HG02678 (cell line): ENCODE results near the gene PRODH2.

Source experiments
- ATAC-seq: cut with Tn5 transposase; IDR thresholded peaks from one replicate; pipeline ENCODE4 v1.9.1; 2021; ENCODE audit warnings: mild to moderate bottlenecking, moderate library complexity; ENCODE audit not compliant: unreplicated experiment

The PRODH2 gene

DNA sequence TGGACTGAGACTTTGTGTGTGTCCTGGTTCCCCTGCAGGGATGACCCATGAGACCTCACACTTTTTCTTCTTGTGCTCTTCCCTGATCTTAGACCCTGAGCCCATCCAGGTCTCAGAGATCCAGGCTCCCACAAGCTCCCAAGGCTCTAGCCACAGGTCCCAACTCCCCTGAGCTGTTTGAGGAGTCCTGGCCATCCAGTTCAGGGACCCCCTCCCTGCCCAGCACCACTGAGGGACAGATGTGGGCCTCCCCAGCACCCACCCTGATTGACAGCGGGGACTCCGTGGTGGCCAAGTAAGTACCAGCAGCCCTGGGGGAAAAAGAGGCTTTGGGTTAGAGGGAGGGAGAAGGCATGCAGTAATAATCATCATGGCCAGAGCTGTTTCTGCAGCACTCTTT lies 52.9 kb downstream of the PRODH2 start:
- ATAC-seq: no peak

DNA sequence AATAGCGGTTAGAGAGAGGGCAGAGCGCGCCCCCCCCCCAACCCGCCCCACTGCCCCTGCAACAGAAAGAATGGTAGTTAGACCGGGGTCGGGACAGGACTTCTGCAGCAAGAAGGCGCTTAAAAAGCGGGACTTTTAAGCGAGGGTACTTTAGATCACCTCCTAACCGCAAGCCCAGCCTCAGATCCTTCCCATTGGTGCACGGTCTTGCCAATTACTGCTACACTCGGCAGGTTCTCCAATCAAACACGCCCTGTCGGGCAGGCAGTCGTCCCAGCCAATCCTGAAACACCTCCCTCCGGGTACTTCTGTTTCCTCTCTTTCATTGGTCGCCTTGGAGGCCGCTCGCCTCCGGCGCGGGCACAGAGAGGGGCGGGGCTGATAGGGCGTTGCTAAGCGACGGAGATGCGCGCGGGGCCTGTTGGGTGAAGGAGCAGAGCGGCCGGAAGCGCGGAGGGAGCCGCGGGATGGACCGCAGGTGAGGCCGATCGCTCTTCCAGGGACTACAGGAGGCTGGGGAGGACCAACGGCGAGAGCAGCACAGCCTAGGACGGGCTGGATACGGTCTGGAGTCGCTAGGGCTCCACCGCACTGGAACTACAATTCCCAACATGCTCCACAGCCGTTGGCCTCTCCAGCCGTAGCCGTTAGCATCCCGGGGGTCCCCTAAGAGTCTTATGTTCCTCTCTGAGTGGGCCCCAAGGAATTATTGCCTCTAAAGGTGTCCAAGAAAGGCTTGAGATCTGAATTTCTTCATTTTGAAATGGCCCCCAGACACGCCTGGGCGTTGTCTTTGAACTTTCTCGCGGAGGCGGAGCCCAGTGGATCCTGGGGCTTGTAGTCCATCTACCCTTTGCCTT lies 54.7 kb downstream of the PRODH2 start, which contains the start of gene PROSER3:
PROSER3 (plus strand) TSS at position 428 of the 860 bp plus-strand sequence; CDS start at position 468, 40 bp downstream.
- peak; percentile 97 for ATAC-seq

DNA sequence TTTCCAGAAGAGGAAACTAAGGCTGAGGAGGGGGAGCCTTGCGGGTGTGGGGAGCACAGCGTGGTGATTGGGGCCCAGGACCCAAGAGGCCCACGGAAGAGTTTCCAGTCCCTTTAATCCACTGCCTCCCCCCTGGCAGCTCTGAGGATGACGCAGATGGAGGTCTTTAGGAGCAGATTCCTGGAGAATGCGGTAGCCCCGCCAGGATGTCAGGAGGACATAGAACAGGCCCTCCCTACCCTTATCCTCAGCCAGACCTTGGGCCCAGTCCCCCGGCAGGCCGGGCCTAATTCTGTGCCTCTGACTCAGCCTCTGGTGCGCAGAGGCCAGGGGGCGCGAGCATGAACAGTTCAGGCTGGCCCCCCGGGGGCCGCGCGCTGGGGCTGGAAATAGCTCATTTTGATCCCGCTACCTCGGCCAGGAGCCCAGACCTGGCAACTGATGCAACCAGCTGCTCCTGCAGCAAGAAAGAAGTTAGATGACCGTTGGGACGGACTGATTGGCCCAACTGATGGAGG lies 55.4 kb downstream of the PRODH2 start:
- ATAC-seq: no peak

DNA sequence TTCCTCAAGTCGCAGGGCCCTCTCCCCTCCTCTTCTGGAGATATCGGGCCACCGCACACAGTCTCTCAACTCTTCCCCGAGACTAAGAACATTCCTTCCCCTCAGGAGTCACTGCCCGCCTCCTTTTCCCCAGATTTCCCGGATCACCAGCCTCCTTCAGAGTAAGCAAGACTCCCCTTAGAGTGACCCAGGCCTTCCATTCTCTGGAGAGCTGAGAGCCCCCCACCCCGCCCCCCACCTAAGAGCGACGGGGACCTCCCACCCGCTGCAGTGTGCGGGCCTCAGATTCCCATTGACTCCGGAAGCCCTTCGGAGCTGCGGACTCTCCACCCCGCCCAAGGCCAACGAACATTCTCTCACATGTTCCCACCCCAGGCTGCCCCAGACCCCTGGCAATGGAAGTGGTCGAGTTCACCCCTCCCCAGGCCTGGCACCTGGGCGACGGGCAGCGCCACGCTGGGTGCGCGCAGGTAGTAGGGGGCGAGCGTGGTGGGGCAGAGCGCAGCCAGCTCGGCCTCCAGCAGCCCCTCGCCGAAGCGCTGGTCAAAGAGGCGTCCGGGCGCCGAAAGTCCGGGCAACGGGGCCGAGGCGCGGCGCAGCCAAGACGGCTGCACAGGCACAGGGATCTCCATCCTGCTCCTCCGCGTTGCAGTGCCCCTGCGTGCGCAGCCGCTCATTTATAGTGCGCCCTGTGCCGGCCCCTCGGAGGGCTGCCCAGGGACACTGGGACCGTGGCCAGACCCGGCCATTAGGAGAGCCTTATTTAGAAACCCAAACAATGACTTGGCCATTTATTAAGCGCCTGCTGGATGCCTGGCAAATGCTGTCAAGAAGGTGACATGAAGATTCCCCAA lies 56.0 kb downstream of the PRODH2 start, which contains the start of gene HSPB6:
HSPB6 (minus strand) TSS at position 653 of the 854 bp plus-strand sequence; CDS start at position 632, 21 bp downstream.
- ATAC-seq: no peak

DNA sequence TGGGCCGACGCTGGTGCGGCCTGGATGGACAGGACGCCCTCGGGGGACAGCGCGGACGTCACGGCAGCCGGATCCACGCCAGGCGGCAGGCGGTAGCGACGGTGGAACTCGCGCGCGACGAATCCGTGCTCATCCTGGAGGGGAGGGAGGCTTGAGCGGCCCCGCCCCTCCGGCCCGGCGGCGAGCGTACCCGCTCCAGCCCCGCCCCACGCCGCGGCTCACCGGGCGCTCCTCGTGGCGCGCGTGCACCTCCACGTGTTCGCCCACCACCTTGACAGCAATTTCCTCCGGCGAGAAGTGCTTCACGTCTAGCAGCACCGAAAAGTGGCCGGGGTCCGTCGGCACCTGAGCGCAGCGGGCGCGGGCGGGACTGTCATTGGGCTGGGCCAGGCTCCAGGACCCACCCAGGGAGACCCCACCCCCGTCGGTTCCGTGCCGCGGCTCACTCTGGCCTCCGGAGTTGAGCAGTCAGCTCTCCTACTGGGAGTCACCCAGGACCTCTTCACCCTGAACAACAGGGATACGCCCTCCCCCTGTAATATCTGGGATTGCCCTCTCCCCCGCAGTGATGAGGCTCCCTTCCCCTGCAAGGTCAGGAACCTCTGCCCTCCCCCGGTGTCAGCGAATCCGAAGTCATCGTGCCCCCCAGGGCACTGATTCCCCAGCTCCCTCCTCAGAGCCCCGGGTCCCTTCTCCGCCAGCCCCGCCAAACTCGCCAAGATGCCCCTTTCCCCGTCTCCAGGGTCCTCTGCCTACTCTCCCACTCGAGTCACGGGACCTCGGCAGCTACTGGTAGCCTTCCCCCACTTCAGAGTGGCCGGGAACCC lies 56.9 kb downstream of the PRODH2 start:
- ATAC-seq: no peak

DNA sequence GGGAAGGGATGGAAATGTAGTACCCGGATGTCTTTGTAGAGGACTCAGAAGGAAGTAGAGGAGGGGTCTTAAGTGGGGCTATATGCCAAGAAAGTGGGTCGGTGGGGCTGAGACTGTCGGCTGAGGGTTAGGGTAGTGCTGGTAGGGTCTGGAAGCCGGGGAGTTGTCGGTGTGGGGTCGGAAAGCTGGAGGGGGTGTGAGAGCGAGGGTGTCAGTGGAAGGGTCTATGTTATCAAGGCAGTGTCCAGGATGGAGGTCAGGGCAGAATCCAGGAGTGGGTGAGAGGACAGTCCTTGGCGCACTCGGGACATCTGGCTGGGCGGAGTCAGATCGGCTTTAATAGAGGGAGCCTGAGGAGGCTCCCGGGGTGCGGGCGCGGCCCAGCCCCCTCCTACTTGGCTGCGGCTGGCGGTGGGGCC lies 57.5 kb downstream of the PRODH2 start:
- no peak for ATAC-seq

DNA sequence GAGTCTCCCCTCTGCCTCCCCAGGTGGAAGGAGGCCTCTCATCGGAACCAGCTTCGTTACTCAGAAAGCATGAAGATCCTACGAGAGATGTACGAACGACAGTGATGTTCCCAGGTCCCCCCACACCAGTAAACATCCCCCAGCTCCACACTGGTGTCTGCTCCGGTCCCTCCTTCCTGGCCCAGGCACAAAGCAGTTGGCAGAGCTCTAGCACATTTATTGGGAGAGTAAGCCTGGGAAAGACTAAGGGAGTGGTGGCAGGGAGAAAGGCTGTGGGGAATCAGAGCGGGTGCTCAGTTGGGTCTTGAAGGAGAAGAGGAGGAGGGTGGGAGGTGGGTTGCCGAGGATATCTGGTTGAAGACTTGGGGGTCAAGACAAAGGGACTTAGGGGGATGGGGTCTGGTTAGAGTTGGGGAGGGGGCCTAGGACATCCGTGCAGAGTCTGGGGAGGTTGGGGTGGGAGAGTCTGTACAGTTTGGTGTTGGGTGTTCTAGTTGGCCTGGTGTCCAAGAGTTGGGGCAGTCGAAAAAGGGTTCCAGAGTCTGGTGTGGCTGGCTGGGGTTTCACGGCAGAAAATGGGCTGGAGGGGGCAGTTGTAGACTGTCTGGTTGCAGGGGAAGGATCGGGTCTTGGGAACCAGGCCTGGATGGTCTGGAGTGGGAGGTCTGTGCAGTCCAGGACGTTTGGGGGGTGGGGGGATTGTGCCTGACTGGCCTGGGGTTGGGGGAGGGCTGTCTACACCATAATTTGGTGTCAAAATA lies 58.1 kb downstream of the PRODH2 start:
- ATAC-seq: no peak

DNA sequence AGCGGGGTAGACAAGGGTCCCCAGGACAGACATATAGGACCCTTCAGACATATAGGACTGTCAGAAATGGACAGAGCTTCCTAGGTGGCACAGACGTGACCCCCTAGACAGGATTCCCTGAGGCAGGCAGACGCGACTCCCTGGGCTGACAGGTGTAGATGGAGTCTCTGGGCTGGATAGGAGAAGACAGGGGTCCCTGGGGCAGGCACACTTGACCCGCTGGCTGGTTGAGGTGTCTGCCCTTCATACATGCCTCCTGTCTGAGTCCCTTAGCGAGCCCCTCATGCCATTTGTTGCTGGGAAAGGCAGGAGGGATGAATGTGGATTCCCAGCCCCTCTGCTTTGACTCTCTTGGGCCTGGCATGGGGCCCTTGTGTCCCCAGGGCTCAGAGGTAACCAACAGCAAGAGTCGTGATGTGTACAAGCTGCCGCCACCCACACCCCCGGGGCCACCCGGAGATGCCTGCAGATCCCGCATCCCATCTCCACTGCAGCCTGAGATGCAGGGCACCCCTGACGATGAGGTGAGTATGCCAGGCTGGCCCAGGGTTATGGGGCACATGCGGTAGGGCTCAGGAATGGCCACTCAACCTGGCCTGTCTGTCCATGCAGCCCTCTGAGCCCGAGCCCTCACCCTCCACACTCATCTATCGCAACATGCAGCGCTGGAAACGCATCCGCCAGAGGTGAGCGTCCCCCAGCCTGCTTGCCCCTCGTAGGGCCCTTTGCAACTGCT lies 58.8 kb downstream of the PRODH2 start:
- no peak for ATAC-seq

DNA sequence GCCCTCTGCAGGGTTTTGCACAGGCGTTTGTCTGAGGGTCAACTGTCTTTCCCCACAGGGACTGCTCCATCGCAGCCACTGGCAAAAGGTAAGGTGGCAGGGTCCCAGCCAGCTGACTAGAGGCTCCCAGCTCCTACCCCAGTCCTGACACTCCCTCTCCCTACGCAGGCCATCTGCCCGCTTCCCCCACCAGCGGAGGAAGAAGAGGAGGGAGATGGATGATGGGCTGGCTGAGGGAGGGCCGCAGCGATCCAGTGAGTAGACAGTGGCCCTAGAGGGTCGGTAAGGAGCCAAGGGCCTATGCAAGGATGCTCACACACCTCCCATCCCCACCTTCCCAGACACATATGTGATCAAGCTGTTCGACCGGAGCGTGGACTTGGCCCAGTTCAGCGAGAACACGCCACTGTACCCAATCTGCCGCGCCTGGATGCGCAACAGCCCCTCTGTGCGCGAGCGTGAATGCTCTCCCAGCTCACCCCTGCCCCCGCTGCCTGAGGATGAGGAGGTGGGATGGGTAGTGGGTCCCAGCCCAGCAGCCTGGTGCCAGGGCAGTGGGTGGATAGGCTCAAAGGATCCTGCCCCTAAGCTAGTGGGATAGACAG lies 59.8 kb downstream of the PRODH2 start:
- ATAC-seq: no peak

DNA sequence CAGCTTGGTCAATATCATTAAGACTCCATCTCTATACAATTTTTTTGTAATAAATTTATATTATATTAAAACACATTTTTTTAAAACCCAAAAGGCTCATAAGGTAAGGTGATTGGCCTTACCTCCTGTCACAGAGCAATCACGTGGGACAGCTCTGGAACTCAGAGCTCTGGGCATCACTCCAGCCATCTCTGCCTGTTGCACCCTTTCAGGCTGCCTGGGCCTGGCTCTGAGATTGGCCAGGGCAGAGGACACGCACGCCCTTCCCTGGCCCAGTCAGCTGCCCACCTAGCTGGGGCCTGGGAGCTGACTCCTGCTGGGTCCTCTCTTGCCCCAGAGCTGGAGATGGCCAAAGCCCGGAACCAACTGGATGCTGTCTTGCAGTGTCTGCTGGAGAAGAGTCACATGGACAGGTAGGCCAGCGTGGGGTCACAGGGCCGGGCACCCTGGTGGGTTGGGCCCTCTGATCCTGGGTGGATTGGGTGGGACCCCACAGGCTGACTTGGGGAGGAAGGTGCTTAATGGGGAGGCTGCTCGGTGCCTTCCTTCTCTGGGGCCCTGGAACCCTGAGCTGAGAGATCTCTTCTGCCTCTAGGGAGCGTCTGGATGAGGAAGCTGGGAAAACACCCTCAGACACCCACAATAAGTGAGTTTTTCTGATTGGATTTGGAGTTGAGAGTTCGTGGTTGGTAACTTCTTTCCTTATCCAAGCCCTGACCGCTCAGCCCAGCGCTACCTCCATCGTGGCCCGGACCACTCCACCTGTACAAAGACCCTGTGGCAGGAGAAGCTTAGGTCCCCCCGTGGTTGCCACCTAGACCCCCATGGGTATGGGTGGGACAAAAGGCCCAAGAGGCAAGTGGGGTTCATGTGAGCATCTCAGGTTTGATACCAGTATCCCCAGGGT lies 60.6 kb downstream of the PRODH2 start:
- no peak for ATAC-seq

DNA sequence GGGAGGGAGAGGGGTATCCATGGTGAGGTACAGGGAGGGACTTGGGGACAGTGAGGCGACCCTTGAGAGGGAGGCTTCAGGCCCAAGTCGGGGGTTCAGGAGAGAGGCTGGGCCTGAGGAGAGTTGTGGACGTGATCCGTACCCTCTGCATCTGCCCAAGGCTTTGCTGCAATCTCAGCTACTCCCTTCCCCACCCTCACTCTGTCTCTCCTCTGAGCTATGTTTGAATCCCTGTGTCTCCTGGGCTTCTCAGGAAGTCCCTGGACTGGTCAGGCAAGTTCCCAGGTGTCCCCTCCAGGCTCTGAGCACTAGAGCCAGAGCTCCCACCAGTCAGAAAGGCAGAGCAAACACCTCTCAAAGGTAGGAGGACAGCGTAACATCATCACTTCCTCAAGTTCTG lies 62.5 kb downstream of the PRODH2 start:
- no peak for ATAC-seq
